Activated naive CD4-positive, alpha-beta T cell treated with anti-CD3 and anti-CD28 coated beads for 36 hours (primary cell): ENCODE results near the gene SLC31A1. TPM values are rescaled to one million over a fixed set of nuclear protein-coding genes. Genes with fewer than 3 reads are reported as not detected.

Experiments
- CTCF ChIA-PET: fragments of 350-600 bp; sonication (Branson Sonifier 250); formaldehyde crosslinking; loops from one replicate; lab custom pipeline; 2021; ENCODE audit warnings: antibody characterized with exemption; lab: Charles Lee
- DNase-seq: peaks from one replicate; pipeline ENCODE4 v3.0.0-alpha.2; 2020
- H3K27ac Mint-ChIP-seq: one replicate; pipeline ENCODE4 v1.8.0; 2021; ENCODE audit warnings: mild to moderate bottlenecking, mixed read lengths
- H3K27me3 Mint-ChIP-seq: one replicate; pipeline ENCODE4 v1.8.0; 2021; ENCODE audit warnings: low read depth, mixed read lengths
- H3K36me3 Mint-ChIP-seq: one replicate; pipeline ENCODE4 v1.8.0; 2021; ENCODE audit warnings: low read depth, mixed read lengths
- H3K4me1 Mint-ChIP-seq: one replicate; pipeline ENCODE4 v1.8.0; 2021; ENCODE audit warnings: low read depth, mixed read lengths
- H3K4me3 Mint-ChIP-seq: one replicate; pipeline ENCODE4 v1.8.0; 2021; ENCODE audit warnings: mild to moderate bottlenecking, moderate library complexity, mixed read lengths
- H3K9me3 Mint-ChIP-seq: one replicate; pipeline ENCODE4 v1.8.0; 2021; ENCODE audit warnings: mixed read lengths
- intact Hi-C: fragments of 100-400 bp; cut with micrococcal nuclease; formaldehyde crosslinking; loops from one replicate; pipeline ENCODE4 v1.15.1; 2023
- total RNA-seq, 2 experiments: library from RNA; stranded (reverse); gene quantifications; one replicate each; pipeline ENCODE4 v1.2.3, GENCODE V29; 2021

SLC31A1 gene
- total RNA-seq, 2 experiments from 2014 or later: 8.1 to 8.2 TPM

DNA sequence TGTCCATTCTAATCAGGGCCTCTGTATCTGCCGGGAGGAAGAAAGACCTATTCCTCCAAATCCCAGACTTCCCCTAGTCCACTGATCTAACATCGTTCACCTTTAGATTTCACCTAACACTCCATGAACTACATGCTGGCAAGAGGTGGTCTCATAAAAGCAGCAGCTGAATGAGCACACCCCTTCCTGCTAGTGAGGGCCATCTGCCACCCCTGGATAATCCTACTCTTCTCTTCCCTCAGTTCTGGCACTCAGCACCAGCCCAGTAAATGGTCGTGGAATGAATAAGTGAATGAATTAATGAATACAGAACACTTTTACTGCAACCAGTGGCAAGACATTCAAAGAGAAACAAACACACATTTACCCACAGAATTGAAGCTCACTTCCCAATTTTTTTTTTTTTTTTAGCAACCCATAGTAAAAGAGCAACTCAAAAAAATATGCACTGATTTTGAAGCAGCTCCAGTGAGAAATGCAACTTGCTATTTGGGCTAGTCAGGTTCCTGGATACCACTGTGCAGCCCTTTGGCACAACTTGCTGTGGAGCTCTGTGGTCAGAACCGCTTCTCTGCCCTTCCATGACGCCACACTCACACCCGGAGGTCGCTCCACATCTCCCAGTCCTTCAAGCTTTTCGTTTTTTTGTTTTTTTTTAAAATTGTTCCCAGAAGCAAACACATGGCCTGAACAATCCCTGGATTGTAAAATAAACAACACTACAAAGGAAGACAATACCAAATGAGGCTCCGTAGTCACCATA is 75.6 kb downstream of the SLC31A1 start:
- H3K27me3 Mint-ChIP-seq: no peaks in the 10 kb centered on the region
- CTCF ChIA-PET: no interaction called here
- no peak overlapping the region for H3K27ac Mint-ChIP-seq
- intact Hi-C loops: no loop called here
- no peaks in the 10 kb centered on the region for H3K9me3 Mint-ChIP-seq
- no peak overlapping the region for H3K4me3 Mint-ChIP-seq
- H3K36me3 Mint-ChIP-seq: peaks cover 5% of the 10 kb centered on the region
- no peak for DNase-seq
- no peaks in the 10 kb centered on the region for H3K4me1 Mint-ChIP-seq

- intact Hi-C loops: no loop called here
- Mint-ChIP-seq H3K36me3 (no peaks in the 10 kb centered on the region), H3K4me3 (no peak overlapping the region), H3K27me3 (no peaks in the 10 kb centered on the region), H3K4me1 (no peaks in the 10 kb centered on the region), H3K9me3 (no peaks in the 10 kb centered on the region), H3K27ac (no peak overlapping the region)
- no peak for DNase-seq
- CTCF ChIA-PET: no interaction called here
These were observed 77.0 kb downstream of the SLC31A1 start for GRCh38 chr9:113298311-113298710.

DNA sequence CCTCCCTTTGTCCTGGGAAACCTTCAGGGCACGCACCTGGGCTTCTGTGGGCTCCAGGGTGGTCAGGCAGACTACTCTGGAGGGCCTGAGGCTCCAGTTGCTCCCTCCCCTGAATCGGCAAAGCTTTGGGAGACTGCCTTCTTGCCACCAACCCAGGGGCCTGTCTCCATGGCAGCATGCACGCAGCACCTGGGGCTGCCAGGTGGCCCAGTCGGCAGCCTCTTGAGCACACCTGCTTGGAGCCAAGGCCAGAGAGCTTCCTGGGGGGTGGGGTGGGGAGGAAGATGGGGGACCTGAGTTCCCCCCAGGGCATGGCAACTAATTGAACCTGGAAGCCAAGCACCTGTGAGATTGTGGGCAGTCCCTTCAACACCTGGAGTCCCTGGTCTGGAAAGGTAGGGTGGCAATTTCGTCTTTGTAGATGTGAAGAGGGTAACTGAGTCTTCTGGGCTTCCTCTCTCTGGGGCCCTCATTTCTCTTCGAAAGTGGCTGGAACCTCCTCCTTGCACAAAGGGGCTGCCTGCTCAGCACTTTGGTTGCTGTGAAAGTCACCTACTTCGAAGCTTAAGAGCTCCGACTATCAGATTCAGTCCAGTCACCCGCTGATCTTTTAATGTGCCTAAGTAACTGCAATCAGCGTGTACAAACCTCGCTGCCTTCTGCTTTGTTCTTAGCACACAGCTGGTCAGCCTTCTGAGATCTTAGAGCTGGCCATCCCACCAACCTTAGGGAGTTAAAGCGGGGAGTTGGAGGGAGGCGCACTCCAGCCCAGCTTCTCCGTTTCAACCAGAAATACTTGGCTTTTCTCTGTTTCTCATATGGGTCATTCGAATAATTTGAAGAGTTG is 77.8 kb downstream of the SLC31A1 start:
- no peak overlapping the region for H3K27ac Mint-ChIP-seq
- no peaks in the 10 kb centered on the region for H3K27me3 Mint-ChIP-seq
- no peaks in the 10 kb centered on the region for H3K4me1 Mint-ChIP-seq
- CTCF ChIA-PET: interaction anchor here (0.7 to 1.7 kb wide), 2 partner anchors 97 to 358 kb away, joined by 3 to 4 read pairs; no protein-coding TSS in a partner anchor
- DNase-seq: no peak
- intact Hi-C loops: no loop called here
- H3K4me3 Mint-ChIP-seq: no peak overlapping the region
- H3K9me3 Mint-ChIP-seq: no peaks in the 10 kb centered on the region
- H3K36me3 Mint-ChIP-seq: no peaks in the 10 kb centered on the region

DNA sequence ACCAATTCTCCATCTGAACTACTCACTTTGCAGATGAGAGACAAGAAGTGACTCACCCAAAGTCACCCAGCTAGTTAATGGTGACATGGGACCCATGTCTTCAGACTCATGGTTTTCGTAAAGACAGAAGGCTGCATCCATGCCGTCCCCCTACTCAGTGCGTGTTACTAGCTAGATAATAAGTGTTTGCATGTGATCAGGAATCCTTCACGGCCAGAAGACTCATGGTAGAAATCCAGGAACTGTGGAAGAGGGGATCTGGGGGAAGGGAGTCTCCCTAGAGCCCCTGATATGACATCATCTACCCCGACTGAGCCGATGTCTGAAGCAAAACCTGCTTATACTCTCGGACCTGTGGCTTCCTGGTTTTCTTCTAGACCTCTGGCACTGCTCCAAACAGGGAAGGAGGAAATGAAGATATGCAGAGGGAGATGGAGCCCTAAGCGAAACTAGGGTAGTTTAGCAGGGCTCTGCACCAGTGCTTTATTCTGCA is 78.5 kb downstream of the SLC31A1 start:
- H3K27ac Mint-ChIP-seq: no peak overlapping the region
- intact Hi-C loops: no loop called here
- no peaks in the 10 kb centered on the region for H3K9me3 Mint-ChIP-seq
- no peak overlapping the region for H3K4me3 Mint-ChIP-seq
- CTCF ChIA-PET: interaction anchor here (0.7 to 1.7 kb wide), 2 partner anchors 96 to 358 kb away, joined by 3 to 4 read pairs; no protein-coding TSS in a partner anchor
- DNase-seq: no peak
- no peaks in the 10 kb centered on the region for H3K4me1 Mint-ChIP-seq
- H3K27me3 Mint-ChIP-seq: no peaks in the 10 kb centered on the region
- no peaks in the 10 kb centered on the region for H3K36me3 Mint-ChIP-seq

DNA sequence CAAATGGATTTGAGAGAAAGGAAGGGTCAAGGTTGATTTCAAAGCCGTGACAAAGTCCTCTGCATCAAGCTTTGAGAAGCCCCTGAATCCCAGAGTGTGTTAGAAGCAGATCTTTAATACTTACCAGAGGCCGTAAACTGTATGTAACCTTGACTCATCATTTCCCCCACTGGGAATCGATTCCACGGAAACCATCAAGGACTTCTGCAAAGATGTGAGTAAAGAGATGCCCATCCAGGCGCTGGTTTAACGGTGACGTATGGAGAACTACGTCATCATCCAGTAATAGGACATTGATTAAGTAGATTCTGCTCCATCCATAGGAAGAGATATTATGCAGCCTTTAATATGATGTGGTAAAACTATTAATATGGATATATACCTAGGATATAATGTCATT is 80.2 kb downstream of the SLC31A1 start:
- intact Hi-C loops: no loop called here
- Mint-ChIP-seq H3K36me3 (no peaks in the 10 kb centered on the region), H3K4me1 (no peaks in the 10 kb centered on the region)

DNA sequence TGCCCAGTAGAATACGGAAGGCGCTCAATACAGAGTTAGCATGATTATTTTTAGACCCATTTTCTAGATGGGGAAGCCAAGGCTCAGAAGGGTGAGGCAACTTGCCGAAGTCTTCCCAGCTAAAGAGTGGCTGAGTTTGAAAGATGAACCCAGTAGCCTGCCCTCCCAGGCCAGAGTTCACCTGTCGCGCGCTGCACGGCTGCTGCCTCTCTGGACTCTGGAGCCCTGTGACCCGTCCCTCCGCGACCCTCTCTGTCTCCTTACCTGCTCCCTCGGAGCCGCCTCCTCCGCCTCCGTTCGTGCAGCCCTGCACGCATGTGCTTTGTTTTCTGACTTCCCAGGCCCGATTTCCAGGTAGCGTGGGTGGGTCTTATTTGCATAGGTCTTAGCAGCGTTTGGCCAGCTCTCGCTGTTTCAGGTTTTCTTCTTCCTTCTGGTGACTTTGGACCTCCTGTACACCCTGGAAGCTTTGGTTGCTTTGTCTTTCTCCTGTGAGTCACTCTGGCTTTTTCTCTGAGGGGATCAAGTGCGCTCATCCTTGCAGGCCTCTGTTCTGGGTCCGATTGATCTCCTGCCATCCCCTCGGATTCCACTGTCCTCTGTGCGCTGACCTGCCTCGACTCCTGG is 81.6 kb downstream of the SLC31A1 start, which contains the start of gene RNF183:
TSS of gene RNF183 (minus strand) at position 585 of the 627 bp plus-strand sequence. CDS start 5,192 bp downstream, outside the sequence.
- H3K27ac Mint-ChIP-seq: no peak within 1 kb of the TSS
- H3K4me1 Mint-ChIP-seq: no peaks in the 10 kb centered on the region
- CTCF ChIA-PET: no interaction called here
- no peak within 1 kb of the TSS for H3K4me3 Mint-ChIP-seq
- no peaks in the 10 kb centered on the region for H3K27me3 Mint-ChIP-seq
- no peak for DNase-seq
- H3K9me3 Mint-ChIP-seq: no peaks in the 10 kb centered on the region
- H3K36me3 Mint-ChIP-seq: no peaks in the 10 kb centered on the region
- intact Hi-C loops: no loop called here

More for the DNA sequence above, 80.2 kb downstream of the SLC31A1 start:
- no peak for DNase-seq
- H3K27me3 Mint-ChIP-seq: no peaks in the 10 kb centered on the region
- H3K27ac Mint-ChIP-seq: no peak overlapping the region
- CTCF ChIA-PET: interaction anchor here (0.6 to 0.7 kb wide), 2 partner anchors 13 to 100 kb away, joined by 3 read pairs; no protein-coding TSS in a partner anchor
- H3K9me3 Mint-ChIP-seq: no peaks in the 10 kb centered on the region
- H3K4me3 Mint-ChIP-seq: no peak overlapping the region

DNA sequence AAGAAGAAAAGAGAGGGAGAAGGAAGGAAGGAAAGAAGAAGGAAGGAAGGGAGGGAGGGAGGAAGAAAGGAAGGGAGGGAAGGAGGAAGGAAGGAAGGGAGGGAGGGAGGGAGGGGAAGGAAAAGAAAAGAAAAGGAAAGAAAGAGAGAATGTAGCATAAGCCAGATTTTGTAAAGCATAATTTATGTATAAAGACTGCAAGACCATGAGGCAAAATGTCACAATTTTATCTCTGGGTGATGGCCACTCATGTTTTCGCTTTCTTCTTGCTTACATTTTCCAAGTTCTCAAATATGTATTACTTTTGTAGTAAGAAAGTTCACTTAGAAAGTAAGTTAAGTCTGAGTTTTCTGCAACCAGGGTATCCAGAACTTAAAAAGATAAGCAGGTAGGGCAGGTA is 85.2 kb downstream of the SLC31A1 start:
- H3K36me3 Mint-ChIP-seq: no peaks in the 10 kb centered on the region
- no peaks in the 10 kb centered on the region for H3K27me3 Mint-ChIP-seq
- no peaks in the 10 kb centered on the region for H3K9me3 Mint-ChIP-seq
- CTCF ChIA-PET: interaction anchor here (0.6 kb wide), 1 partner anchor 32 kb away, joined by 4 read pairs; no protein-coding TSS in a partner anchor
- H3K4me1 Mint-ChIP-seq: no peaks in the 10 kb centered on the region
- intact Hi-C loops: no loop called here
- DNase-seq: no peak
- H3K4me3 Mint-ChIP-seq: no peak overlapping the region
- H3K27ac Mint-ChIP-seq: no peak overlapping the region

DNA sequence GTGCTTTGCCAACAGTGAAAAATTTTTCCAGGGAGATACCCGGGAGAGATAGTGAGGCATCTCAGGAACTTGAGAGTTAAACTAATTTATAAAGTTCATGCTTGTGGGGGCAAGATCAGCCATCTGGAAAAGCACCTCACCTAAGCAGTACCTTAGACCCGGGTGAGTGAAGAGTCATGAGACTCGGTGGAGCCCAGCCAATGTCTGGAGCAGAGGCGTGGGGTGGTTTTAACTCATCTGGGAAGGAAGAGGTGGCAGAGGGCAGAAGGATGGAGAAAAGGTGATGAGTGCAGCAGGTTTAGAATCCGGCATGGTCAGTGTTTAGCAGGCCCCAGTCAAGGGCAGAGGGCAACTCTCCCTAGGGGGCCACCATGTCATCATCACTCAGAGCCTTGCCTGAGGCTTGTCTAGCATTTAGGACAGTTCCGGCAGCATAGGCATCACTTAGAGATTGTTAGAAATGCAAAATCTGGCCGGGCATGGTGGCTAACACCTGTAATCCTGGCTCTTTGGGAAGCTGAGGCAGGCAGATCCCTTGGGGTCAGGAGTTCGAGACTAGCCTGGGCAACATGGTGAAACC is 86.1 kb downstream of the SLC31A1 start:
- Mint-ChIP-seq H3K4me3 (no peak overlapping the region), H3K9me3 (no peaks in the 10 kb centered on the region), H3K36me3 (no peaks in the 10 kb centered on the region), H3K27ac (no peak overlapping the region), H3K4me1 (no peaks in the 10 kb centered on the region), H3K27me3 (no peaks in the 10 kb centered on the region)
- CTCF ChIA-PET: interaction anchor here (1.7 to 2.1 kb wide), 2 partner anchors 34 to 350 kb away, joined by 7 to 10 read pairs; no protein-coding TSS in a partner anchor
- no peak for DNase-seq
- intact Hi-C loops: no loop called here

DNA sequence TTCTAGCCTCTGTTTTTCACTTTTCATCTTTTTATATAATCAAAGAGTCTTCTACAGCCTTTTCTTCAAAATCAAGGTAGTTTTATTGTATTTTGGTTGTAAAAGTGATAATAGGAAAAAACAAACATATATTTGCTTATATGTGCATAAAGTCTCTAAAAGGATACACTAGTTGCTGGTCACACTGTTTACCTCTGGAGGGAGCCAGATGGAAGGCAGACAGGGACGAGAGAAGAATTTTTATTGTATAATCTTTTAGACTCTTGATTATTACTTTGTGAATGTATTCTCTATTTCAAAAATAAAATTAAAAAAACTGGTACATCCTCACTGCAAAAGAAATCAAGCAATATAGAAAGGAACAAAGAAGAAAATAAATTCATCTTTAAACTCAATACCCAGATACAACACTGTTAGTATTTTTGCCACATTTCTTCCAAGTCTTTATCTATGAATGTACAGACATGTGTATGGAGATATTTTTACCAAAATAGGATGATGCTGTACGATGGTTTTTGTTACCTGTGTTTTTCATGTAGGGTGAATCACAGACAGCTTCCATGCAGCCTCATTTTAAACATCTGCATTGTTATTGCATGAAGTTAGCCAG is 88.0 kb downstream of the SLC31A1 start:
- H3K4me3 Mint-ChIP-seq: no peak overlapping the region
- peak; percentile 53 for DNase-seq
- no peaks in the 10 kb centered on the region for H3K9me3 Mint-ChIP-seq
- CTCF ChIA-PET: interaction anchor here (0.6 to 2.1 kb wide), 11 partner anchors 35 to 1056 kb away, joined by 3 to 11 read pairs (median 5); partner anchors contain the start of genes ALAD, C9orf43 and POLE3
- no peaks in the 10 kb centered on the region for H3K4me1 Mint-ChIP-seq
- no peak overlapping the region for H3K27ac Mint-ChIP-seq
- intact Hi-C loops: loop anchor here (1.0 to 2.0 kb wide), 6 partner anchors 34 to 349 kb away; partner anchors contain the start of genes CDC26 and PRPF4
- H3K27me3 Mint-ChIP-seq: no peaks in the 10 kb centered on the region
- no peaks in the 10 kb centered on the region for H3K36me3 Mint-ChIP-seq

DNA sequence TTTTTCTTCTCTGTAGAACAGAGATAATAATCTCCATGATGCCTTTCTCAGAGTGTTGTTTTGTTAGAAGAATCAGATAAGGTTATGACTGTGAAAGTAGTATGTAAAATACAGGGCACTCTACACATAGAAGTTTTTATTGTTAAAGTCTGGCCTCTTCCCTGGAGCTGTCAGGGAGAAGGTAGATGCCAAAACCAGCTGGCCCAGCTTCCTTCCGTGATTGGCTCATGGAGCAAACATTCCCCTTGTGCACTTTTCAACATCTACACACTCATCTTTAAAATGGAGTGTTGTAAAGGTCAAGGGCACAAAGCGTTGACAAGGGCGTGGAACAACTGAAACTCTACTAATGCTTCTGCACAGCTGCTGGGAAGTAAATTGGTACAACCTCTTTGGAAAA is 89.2 kb downstream of the SLC31A1 start:
- CTCF ChIA-PET: interaction anchor here (0.6 to 1.9 kb wide), 6 partner anchors 19 to 347 kb away, joined by 3 to 11 read pairs (median 4); no protein-coding TSS in a partner anchor
- Mint-ChIP-seq H3K27me3 (no peaks in the 10 kb centered on the region), H3K9me3 (no peaks in the 10 kb centered on the region), H3K36me3 (no peaks in the 10 kb centered on the region), H3K4me1 (no peaks in the 10 kb centered on the region), H3K4me3 (no peak overlapping the region), H3K27ac (no peak overlapping the region)
- no peak for DNase-seq
- intact Hi-C loops: no loop called here

GRCh38 chr9:113311961-113312360 is 90.6 kb downstream of the SLC31A1 start:
- no peak for DNase-seq
- CTCF ChIA-PET: interaction anchor here (0.6 to 1.7 kb wide), 3 partner anchors 24 to 94 kb away, joined by 4 to 9 read pairs (median 5); partner anchors contain the start of gene CDC26
- intact Hi-C loops: no loop called here
- H3K27ac Mint-ChIP-seq: no peak overlapping the region
- no peaks in the 10 kb centered on the region for H3K27me3 Mint-ChIP-seq
- no peaks in the 10 kb centered on the region for H3K4me1 Mint-ChIP-seq
- no peaks in the 10 kb centered on the region for H3K9me3 Mint-ChIP-seq
- H3K36me3 Mint-ChIP-seq: no peaks in the 10 kb centered on the region
- no peak overlapping the region for H3K4me3 Mint-ChIP-seq
